PC-3 (cell line): Measurements from ENCODE around the gene LYZL1. TPM values are rescaled to one million over a fixed set of nuclear protein-coding genes. Genes with fewer than 3 reads are reported as not detected.

Experiments used
- ATAC-seq: fragments of 200-7000 bp; cut with Tn5 transposase; 2 replicates; pipeline ENCODE4 v1.9.1; 2020; ENCODE audit warnings: mild to moderate bottlenecking, moderate library complexity
- BruUV-seq: library from RNA; stranded (reverse); fragments of 400-500 nt; replicated peaks from 2 replicates; lab custom pipeline; 2021; lab: Mats Ljungman, UMichigan
- CTCF ChIA-PET: fragments of 300-600 bp; sonication (Branson Sonifier 250); formaldehyde crosslinking; loops from one replicate; lab custom pipeline; 2022; ENCODE audit warnings: antibody characterized with exemption; lab: Charles Lee
- POLR2A ChIA-PET: fragments of 300-600 bp; sonication (Branson Sonifier 250); formaldehyde crosslinking; loops from one replicate; lab custom pipeline; 2022; ENCODE audit warnings: antibody characterized with exemption; ENCODE audit not compliant: unreplicated experiment; lab: Charles Lee
- DNase-seq: peaks from one replicate; pipeline ENCODE4 v3.0.0-alpha.2; 2015
- H2AFZ ChIP-seq: fragments of 300-600 bp; sonication (generic); 2 replicates; pipeline ENCODE4 v1.6.0; 2016; ENCODE audit warnings: antibody characterized with exemption, low read length
- H3F3A ChIP-seq: fragments of 300-600 bp; sonication (generic); one replicate; pipeline ENCODE4 v1.6.0; 2017; ENCODE audit warnings: antibody characterized with exemption, low read length, control low read depth, mild to moderate bottlenecking; ENCODE audit not compliant: unreplicated experiment
- H3K27ac ChIP-seq: fragments of 300-600 bp; sonication (generic); 2 replicates; pipeline ENCODE4 v1.5.1; 2016; ENCODE audit warnings: mild to moderate bottlenecking, low read length
- H3K27me3 ChIP-seq: fragments of 300-600 bp; sonication (generic); 2 replicates; pipeline ENCODE4 v1.6.1; 2016; ENCODE audit warnings: low read length, mixed read lengths
- H3K36me3 ChIP-seq: fragments of 300-600 bp; sonication (generic); 2 replicates; pipeline ENCODE4 v1.6.1; 2016; ENCODE audit warnings: low read depth, mixed run types, low read length, mixed read lengths
- H3K4me1 ChIP-seq: fragments of 300-600 bp; sonication (generic); 2 replicates; pipeline ENCODE4 v1.5.1; 2016; ENCODE audit warnings: low read length; ENCODE audit not compliant: insufficient read depth
- H3K4me2 ChIP-seq: fragments of 300-600 bp; sonication (generic); 2 replicates; pipeline ENCODE4 v1.6.0; 2016; ENCODE audit warnings: low read length
- H3K4me3 ChIP-seq: fragments of 300-600 bp; sonication (generic); 2 replicates; pipeline ENCODE4 v1.5.1; 2016; ENCODE audit warnings: mild to moderate bottlenecking, low read length, mixed read lengths
- H3K79me2 ChIP-seq: fragments of 300-600 bp; sonication (generic); 2 replicates; pipeline ENCODE4 v1.6.1; 2017; ENCODE audit warnings: low read length, mixed read lengths
- H3K9ac ChIP-seq: fragments of 300-600 bp; sonication (generic); 2 replicates; pipeline ENCODE4 v1.6.0; 2016; ENCODE audit warnings: mild to moderate bottlenecking, low read length
- H3K9me2 ChIP-seq: fragments of 300-600 bp; sonication (generic); replicated peaks from 2 replicates; pipeline ENCODE4 v1.6.1; 2016; ENCODE audit warnings: mixed run types, low read length, mixed read lengths
- H3K9me3 ChIP-seq: fragments of 300-600 bp; sonication (generic); 2 replicates; pipeline ENCODE4 v1.6.1; 2016; ENCODE audit warnings: low read length, mixed read lengths
- H4K20me1 ChIP-seq: fragments of 300-600 bp; sonication (generic); 2 replicates; pipeline ENCODE4 v1.6.1; 2016; ENCODE audit warnings: low read length, mixed read lengths
- CTCF ChIP-seq: fragments of 300-600 bp; sonication (generic); conservative IDR thresholded peaks from 2 replicates; pipeline ENCODE4 v1.5.1; 2017; ENCODE audit warnings: antibody characterized with exemption, low read depth, mild to moderate bottlenecking, low read length
- EZH2 ChIP-seq: fragments of 300-600 bp; sonication (generic); IDR thresholded peaks from one replicate; pipeline ENCODE4 v1.6.1; 2017; ENCODE audit warnings: antibody characterized with exemption, mild to moderate bottlenecking, low read length; ENCODE audit not compliant: unreplicated experiment
- EZH2phosphoT487 ChIP-seq: fragments of 300-600 bp; sonication (generic); IDR thresholded peaks from 2 replicates; pipeline ENCODE4 v1.6.1; 2018; ENCODE audit warnings: mild to moderate bottlenecking, antibody characterized with exemption, low read length, borderline replicate concordance
- intact Hi-C: fragments of 100-400 bp; cut with micrococcal nuclease; formaldehyde crosslinking; loops from 2 replicates; pipeline ENCODE4 v1.9.0; 2023
- total RNA-seq: library from RNA; depleted of rRNA; stranded (reverse); fragments of >200 nt; gene quantifications from 2 replicates; pipeline ENCODE4 v1.2.3, GENCODE V29; 2014

Gene LYZL1
- total RNA-seq, 1 experiment from 2014 or later, result not detected

DNA sequence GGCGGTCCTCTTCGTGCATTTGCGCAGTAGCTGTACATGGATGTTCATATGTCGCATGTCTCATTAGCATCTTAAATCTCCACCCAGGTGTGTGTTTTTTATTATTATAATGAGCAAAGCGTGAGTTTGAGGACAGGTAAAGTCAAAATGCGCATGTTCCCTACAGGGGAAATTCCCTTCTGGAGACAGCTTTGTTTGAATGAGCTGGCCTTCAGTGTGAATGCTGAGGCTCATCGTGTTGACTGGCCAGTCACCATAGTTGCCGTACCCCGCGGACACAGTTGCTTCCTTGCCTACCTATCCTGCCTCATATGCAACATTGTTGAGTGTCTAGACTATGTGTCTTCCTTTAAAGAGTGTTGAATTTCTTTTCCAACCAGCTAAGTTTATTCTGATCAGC lies 13.6 kb downstream of the LYZL1 start:
- no peak overlapping the region for H3K4me3 ChIP-seq
- H3K79me2 ChIP-seq, result no peaks in the 10 kb centered on the region
- no peak overlapping the region for H3K4me2 ChIP-seq
- ChIA-PET CTCF (no interaction called here), POLR2A (no interaction called here)
- peaks cover 4% of the 10 kb centered on the region; the same call in 1 of the 2 replicates for H3K4me1 ChIP-seq
- no peaks in the 10 kb centered on the region for H3K9me2 ChIP-seq
- no peak overlapping the region for H3K9ac ChIP-seq
- H3F3A ChIP-seq, result no peaks in the 10 kb centered on the region
- TF ChIP-seq EZH2phosphoT487 (no peak), CTCF (no peak), EZH2 (no peak)
- 0 out of 2 replicates have a peak, but pooled peaks cover 7% of the 10 kb centered on the region for H3K9me3 ChIP-seq
- ATAC-seq (no peak), DNase-seq (no peak)
- H2AFZ ChIP-seq, result no peak overlapping the region
- intact Hi-C loops, result no loop called here
- no TSS peak for BruUV-seq
- no peaks in the 10 kb centered on the region for H3K27me3 ChIP-seq
- no peaks in the 10 kb centered on the region for H3K36me3 ChIP-seq
- H4K20me1 ChIP-seq, result no peaks in the 10 kb centered on the region
- H3K27ac ChIP-seq, result no peak overlapping the region

DNA sequence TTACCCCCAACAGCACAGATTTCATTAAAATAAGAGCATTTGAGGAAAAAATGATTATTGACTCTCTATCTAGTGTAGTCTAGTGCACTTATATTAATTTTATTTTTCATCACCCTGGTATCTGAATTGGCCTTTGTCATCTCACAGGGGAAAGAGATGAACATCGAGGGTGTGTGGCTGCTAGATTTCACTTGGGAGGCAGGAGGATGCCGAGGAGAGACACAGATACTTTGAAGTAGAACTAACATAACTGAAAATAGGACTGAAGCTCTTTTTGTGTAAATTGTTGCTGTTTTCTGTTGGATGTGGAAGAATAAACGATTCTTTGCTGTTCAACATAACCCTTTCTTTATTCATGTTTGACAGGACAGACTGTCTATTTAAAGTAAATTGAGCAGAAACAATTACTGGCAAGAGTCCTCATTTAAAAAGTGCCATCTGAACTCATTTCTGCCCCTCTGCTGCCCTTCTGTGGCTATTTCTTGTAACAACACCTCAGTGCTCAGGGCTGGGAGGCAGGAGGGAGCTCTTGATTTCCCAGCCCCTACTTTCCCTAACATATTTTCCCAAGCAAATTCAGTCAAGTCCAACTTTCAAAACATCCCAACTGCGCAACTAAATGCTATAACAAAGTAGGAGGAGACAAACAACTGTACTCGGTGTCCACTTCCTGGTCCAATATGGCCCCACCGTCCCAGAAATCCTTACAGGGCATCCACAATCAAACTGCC lies 15.6 kb downstream of the LYZL1 start:
- H3K4me2 ChIP-seq, result peak overlapping the region; percentile 40
- no peaks in the 10 kb centered on the region for H4K20me1 ChIP-seq
- no peaks in the 10 kb centered on the region for H3K79me2 ChIP-seq
- 0 out of 2 replicates have a peak, but pooled peaks cover 7% of the 10 kb centered on the region for H3K9me3 ChIP-seq
- H3K36me3 ChIP-seq, result no peaks in the 10 kb centered on the region
- peak overlapping the region; percentile 33; the same call in 1 of the 2 replicates for H2AFZ ChIP-seq
- ATAC-seq, result peak; percentile 62
- intact Hi-C loops, result loop anchor here (1.0 to 2.0 kb wide), 4 partner anchors 64 to 676 kb away; no protein-coding TSS in a partner anchor
- DNase-seq, result peak; percentile 74
- H3K9me2 ChIP-seq, result no peaks in the 10 kb centered on the region
- peak; percentile 84 for TF ChIP-seq CTCF
- TF ChIP-seq EZH2, result no peak
- TF ChIP-seq EZH2phosphoT487, result no peak
- ChIA-PET POLR2A (interaction anchor here (0.6 kb wide), 1 partner anchor 543 kb away, joined by 3 read pairs; no protein-coding TSS in a partner anchor), CTCF (interaction anchor here (0.5 to 1.0 kb wide), 6 partner anchors 57 to 641 kb away, joined by 3 to 5 read pairs (median 4); no protein-coding TSS in a partner anchor)
- no peak overlapping the region for H3K9ac ChIP-seq
- no peaks in the 10 kb centered on the region for H3K27me3 ChIP-seq
- no TSS peak for BruUV-seq
- H3K4me3 ChIP-seq, result no peak overlapping the region
- no peaks in the 10 kb centered on the region for H3F3A ChIP-seq
- no peak overlapping the region for H3K27ac ChIP-seq
- H3K4me1 ChIP-seq, result peaks cover 4% of the 10 kb centered on the region; the same call in 1 of the 2 replicates
